ENCODE data around the gene GTF2F1.
"Not testable (repeated sequence)": the region's sequence is repeated elsewhere in the genome, so short reads cannot be mapped to it uniquely, and the experiment has no call there.

Gene GTF2F1

GRCh38 chr19:6384381-6384780, 8.6 kb downstream of the GTF2F1 start:
- no peak for DNase-seq (ENCODE audit: low spot score)

- no peak for DNase-seq (ENCODE audit: low spot score)
These were observed 9.8 kb downstream of the GTF2F1 start for GRCh38 chr19:6383188-6383587.

GRCh38 chr19:6381030-6381750, 11.8 kb downstream of the GTF2F1 start:
- no peak for DNase-seq (ENCODE audit: low spot score)

- no peak for DNase-seq (ENCODE audit: low spot score)
These were observed 13.2 kb downstream of the GTF2F1 start for GRCh38 chr19:6379744-6380143.

- no peak for DNase-seq (ENCODE audit: low spot score)
These were observed 14.5 kb downstream of the GTF2F1 start for GRCh38 chr19:6378486-6378885.

GRCh38 chr19:6378041-6378440, 14.9 kb downstream of the GTF2F1 start:
- DNase-seq (ENCODE audit: low spot score) = peak; percentile 43

GRCh38 chr19:6376512-6377190, 16.3 kb downstream of the GTF2F1 start:
- no peak for DNase-seq (ENCODE audit: low spot score)

- no peak for DNase-seq (ENCODE audit: low spot score)
These were observed 17.5 kb downstream of the GTF2F1 start, which contains the start of gene PSPN for GRCh38 chr19:6375411-6376010. TSS of gene PSPN (minus strand) at chr19:6375933. CDS start at chr19:6375849, 84 bp downstream.

GRCh38 chr19:6374711-6375410, 18.1 kb downstream of the GTF2F1 start:
- no peak for DNase-seq (ENCODE audit: low spot score)

- DNase-seq (ENCODE audit: low spot score) = no peak
These were observed 18.7 kb downstream of the GTF2F1 start for GRCh38 chr19:6374161-6374709.

GRCh38 chr19:6373813-6374108, 19.2 kb downstream of the GTF2F1 start:
- DNase-seq (ENCODE audit: low spot score) = no peak

GRCh38 chr19:6373096-6373812, 19.7 kb downstream of the GTF2F1 start:
- peak; percentile 97 for DNase-seq (ENCODE audit: low spot score)

- peak; percentile 98 for DNase-seq (ENCODE audit: low spot score)
These were observed 20.3 kb downstream of the GTF2F1 start, which contains the start of gene ALKBH7 for GRCh38 chr19:6372594-6373095. TSS of gene ALKBH7 (plus strand) at chr19:6372794. CDS start at chr19:6372821, 27 bp downstream.

- no peak for DNase-seq (ENCODE audit: low spot score)
These were observed 28.6 kb downstream of the GTF2F1 start for GRCh38 chr19:6364353-6364752.

GRCh38 chr19:6362351-6362801, 30.6 kb downstream of the GTF2F1 start:
- peak; percentile 22 for DNase-seq (ENCODE audit: low spot score)

GRCh38 chr19:6362027-6362350, 31.0 kb downstream of the GTF2F1 start:
- DNase-seq (ENCODE audit: low spot score) = no peak

- DNase-seq (ENCODE audit: low spot score) = not testable (repeated sequence)
These were observed 32.1 kb downstream of the GTF2F1 start for GRCh38 chr19:6360857-6361216.

GRCh38 chr19:6360445-6360844, 32.5 kb downstream of the GTF2F1 start:
- DNase-seq (ENCODE audit: low spot score) = not testable (repeated sequence)

GRCh38 chr19:6359568-6360341, 33.2 kb downstream of the GTF2F1 start:
- no peak for DNase-seq (ENCODE audit: low spot score)

- DNase-seq (ENCODE audit: low spot score) = no peak
These were observed 35.0 kb downstream of the GTF2F1 start for GRCh38 chr19:6358003-6358402.

GRCh38 chr19:6357174-6357573, 35.8 kb downstream of the GTF2F1 start:
- no peak for DNase-seq (ENCODE audit: low spot score)

Data from hepatic stellate cell (primary cell).